ENCODE measurements around the gene CAMK2B.

The CAMK2B gene

DNA sequence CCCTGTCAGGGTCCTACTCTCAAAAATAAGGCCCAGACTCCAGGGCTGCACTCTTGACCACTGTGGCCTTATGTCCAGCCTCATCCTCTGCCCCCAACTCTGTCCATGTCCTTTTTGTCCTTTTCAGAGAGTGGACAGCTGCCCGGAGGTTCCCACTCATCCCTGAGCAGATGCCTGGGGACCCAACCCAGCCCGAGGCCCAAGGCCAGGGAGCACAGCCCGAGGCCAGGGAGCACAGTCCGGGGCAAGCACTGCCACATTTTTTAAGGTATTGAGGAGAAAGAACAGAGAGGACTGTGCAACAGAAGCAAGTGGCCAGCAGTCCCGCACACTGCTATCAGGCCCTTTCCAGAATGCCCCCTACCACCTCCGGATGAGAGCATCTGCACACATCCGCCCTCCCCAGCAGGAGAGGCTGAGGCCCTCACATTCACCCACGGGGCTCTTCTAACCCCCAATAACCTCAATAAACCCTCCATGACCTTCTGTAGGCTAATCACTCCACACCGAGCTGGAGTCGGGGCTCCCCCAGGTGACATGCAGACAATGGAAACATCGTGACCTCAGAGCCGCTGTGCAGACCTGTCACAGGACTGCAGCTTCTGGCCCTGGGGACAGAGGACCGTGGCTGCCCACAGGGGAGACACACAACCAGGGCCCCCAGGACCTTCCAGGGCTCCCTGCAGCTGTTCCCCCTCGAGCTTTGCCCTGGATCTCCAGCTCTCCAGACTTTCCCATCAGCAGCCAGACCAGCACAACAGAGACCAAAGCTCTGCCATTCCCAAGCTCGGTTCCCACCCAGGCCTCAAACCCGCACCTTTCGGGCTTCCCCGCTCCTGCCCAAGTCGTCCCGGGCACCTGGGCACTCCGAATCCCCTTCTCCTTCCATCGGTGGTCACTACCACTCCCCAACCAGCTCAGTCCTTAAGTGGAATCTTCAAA lies 51.4 kb downstream of the CAMK2B start:
- no peak for DNase-seq (ENCODE audit: low spot score)

DNA sequence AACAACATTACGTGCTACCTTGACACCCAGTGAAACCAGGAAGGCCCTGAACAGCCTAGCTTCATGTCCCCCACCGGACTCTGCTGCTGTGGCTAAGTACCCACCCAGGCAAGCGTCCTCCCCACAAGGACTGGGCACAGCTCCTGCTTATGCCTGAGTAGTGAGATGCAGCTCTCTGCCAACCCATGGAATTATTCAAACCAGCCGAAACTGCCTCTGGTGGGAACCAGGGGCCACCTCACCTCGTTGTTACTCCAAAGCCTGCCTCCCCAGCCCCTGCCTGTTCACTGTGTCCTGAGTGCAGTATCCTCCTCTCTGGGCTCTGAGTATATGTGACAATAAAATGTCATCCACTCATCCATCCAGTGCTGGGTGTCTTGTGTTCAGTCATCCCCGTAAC lies 52.4 kb downstream of the CAMK2B start:
- no peak for DNase-seq (ENCODE audit: low spot score)

DNA sequence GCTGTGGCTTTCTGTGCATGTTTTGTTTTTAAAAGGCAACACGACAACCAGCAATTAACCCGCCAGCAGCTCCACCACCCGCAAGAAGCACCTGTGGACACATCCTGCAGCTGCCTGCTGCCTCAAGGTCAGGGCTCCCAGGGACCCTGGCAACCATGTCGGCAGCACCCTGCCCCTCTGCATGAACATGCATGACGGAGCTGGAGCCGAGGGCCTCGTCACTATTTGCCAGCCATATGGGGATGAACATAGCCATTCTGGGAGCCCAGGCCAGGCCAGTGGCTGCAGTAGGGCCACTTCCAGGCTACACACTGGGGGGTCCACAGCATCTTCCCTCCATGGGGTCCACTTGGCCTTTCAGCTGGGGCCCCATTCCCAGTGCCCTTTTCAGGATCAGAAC lies 52.9 kb downstream of the CAMK2B start:
- no peak for DNase-seq (ENCODE audit: low spot score)

DNA sequence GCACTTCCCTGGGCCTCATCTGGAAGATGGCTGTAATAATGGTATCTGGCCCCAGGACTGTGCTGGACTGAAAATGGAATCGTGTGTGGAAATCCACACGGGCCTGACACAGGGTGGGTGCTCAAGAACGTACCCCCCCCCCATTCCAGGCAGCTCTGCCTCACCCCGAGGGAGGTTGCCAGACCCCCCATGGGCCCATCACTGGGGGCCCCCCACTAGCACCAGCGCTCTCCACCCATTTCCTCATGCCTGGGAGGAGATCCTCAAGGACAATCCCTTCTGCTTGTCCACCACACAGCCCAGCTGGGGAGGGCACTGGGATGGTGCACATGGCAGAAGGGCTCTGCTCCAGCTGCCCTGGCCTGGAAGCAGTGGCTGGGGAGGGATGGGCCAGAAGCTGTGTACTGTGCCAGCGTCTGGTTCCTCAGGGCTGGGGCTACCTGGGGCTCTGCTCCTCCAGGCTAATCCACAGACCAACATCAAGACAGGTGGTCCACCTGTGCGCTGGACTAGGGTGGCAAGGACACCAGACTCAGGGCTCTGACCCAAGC lies 55.4 kb downstream of the CAMK2B start:
- DNase-seq (ENCODE audit: low spot score), result no peak

DNA sequence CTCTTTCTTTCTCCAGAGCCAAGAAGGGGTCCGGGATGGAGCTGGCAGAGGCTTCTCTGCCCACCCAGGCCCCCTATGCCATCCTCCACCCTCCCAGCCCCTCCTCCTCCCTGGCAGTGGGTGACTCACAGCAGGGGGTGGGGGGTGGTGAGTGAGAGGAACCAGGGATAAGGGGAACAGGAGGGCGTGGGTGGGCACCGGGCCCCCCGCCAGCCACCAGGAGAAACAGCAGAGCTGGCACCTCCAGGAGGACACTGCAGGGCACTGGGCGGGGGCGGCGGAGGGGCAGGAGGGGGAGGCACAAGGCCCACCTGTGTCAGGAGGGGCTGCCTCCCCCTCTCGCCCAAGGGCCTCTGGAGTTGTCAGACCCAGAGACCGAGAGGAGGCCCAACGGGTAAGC lies 56.0 kb downstream of the CAMK2B start:
- DNase-seq (ENCODE audit: low spot score), result no peak

DNA sequence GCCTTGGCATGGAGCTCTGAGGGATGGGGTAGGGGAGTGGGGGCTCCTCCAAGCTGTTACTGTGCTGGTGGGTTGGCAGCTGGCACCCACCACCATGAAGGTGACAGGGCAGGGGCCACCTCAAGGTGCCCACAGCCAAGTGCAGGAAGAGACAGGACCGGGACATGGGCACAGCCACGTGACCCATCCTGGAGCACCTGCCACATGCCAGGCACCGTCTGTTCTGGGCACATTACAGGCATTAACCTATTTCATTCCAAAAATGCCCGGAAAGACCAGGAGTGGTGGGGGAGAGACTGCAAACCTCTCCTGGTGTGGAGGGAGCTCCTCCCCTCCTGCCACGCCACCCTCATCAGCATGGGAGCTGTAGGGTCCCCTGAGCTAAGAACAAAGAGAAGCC lies 56.7 kb downstream of the CAMK2B start:
- no peak for DNase-seq (ENCODE audit: low spot score)

DNA sequence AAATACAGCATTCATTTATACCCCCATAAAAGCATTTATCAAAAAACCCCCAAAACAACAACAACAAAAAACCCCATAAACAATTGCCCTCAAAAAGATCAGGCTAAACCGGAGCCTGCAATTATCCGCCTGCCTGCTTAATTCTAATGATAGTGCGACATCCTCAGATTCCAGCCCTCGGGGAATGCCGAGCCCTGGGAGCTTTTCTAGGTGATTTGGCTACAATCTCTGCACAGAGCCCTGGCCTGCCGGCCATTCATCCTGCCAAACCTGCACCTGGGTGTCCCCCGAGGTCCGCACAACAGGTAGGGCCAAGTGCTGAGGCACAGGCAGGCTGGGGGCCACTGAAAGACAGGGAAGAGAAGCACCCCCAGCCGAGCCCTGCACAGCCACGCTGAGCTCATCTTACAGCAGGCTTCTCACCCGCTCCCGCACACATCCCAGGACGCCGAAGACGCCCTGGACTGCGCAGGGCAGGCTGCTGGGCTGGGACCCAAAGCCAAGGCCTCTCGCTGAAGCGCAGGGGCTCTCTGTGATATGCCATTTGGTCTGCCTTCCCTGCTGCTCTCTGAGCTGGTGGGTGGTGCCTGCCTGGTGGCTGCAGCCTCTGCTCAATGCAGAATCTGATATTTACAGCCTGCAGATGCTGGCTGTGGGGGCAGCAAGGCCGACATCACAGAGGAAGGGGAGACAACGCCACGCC lies 57.5 kb downstream of the CAMK2B start:
- DNase-seq (ENCODE audit: low spot score), result no peak

DNA sequence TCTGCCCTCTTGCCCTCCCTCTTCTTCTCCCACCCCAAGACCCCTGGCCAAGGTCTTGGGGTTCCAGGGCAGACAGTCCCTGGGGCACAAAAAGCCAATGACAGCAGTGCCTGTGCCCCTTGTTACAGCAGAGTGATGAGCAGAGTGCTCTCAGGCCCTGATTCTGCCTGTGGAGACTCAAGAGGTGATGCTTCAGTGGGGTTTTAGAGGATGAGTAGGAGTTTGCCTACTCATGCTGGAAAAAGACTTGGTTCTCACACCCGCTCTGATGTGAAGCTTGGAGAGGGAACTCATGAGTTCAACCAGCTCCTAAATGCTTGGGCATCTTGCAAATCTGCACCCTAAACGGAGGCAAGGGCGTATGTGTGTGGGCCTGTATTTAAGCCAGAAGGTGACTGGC lies 58.2 kb downstream of the CAMK2B start:
- DNase-seq (ENCODE audit: low spot score), result no peak

DNA sequence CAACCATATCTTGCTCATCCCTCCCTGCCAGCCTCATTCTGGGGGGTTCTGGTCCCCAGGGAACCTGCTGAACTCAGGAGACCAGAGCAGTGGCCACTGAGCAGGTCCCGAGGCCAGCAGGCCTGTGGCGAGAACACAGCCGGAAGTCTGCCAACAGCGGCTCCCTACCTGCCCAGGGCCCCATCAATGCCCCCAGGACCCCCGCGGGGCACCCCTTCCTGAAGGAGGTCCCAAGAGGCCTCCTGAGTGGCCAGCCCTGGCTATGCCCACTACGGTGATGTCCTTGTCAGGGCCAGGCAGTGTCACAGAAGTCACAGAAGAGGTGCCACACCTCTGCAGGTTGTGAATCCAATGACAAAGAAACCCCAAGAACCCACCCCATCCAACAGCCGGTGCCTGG lies 58.9 kb downstream of the CAMK2B start:
- DNase-seq (ENCODE audit: low spot score), result no peak

DNA sequence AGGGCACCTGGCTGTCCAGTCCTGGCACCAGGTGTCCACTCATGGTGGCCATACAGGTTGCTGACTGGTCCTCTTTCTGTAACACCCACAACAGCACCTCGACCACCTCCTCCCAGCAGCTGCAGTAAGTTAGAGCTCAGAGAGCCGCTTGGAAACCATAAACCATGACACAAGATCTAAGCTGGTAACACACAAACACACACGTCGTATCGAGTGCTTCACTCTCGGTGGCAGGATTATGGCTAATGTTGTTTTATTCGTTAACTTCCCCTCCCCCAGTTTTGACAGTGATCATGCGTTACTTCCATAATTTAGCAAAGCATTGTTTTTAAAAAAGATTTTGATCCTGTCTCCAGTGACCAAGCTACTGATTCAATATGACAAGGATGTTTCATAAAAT lies 59.7 kb downstream of the CAMK2B start:
- DNase-seq (ENCODE audit: low spot score), result no peak

DNA sequence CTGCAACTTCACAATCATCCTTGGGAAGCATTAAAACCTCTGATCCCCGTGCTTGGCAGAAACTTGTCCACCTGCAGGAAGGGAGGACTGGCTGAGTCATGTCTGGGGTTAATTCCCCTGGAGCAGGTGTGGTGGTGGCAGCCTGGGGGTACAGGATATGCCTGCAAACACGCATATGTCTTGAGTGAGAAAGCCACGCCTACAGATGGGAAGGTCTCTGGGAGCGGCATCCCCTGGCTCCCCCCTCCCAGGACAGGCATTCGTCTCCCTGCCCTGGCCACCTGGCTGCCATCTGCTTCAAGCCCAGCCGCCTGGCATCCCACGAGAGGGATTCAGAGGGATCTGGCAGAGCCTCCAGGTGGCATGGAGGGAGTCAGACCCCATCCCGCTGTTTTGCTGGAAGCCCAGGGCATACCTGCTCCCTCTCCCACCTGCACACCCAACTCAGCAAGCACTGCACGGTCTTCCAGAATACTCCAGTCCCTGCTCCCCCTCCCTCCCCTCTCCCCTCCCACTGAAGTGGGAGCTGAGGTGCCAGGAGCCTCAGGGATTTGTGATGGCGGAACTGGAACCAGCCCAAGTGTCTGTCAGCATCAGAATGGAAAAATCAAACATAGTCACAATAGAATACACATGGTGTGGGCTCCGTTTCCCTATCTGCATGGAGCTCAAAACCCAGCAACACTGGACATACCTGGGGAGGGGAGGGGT lies 61.0 kb downstream of the CAMK2B start:
- DNase-seq (ENCODE audit: low spot score), result peak; percentile 50

DNA sequence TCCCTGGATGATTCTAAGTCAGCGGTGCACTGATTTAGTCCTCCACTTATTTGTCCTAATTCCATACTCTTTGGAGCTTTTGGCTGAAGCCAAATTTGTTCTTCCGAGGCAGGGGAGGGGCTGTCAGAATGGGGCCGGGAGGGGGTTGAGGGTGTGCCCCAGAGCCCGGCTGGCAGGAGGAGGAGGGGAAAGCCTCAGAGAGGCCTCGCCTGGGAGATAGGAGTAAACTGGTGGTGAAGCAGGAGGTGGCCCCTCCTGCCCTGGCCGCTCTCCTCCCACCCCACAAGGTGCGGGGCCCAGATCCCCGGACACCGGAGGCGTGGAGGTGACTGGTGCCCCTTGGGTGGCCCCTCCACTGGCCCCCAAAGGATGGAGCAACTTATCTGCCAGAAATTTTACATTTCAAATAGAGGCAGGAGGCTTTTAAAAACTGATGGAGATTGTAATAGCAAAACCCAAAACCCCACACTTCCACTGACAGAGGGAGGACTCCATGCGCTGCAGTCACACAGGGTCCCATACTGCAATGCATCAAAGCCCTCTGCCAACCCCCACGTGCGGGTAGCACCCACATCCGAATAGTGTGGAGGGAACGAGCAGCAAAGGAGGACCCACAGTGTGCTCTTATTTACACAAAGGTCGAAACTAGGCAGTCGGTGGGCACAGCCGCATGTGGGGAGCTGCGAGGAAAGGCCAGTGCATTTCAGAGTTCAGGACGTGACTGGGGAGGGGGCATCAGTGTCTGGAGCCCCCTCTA lies 61.9 kb downstream of the CAMK2B start:
- no peak for DNase-seq (ENCODE audit: low spot score)

DNA sequence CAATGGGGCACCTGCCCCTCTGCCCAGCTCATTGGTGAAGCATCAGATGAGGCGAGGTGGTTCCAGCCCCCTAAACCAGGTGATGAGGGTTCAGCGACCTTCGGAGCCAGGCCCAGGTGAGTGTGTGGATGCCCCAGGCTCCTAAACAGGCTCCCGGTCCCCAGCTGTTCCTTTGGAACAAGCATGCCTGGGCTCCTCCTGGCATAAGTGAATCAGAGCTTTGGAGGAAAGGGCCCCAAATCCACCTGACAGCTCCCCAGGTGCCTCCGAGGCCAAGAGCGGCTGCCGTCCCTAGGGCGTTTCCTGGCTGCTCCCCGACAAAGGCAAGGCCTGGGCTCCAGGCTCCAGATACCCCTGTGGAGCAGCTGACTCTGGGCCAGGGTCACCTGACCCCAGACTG lies 63.4 kb downstream of the CAMK2B start:
- DNase-seq (ENCODE audit: low spot score), result no peak

DNA sequence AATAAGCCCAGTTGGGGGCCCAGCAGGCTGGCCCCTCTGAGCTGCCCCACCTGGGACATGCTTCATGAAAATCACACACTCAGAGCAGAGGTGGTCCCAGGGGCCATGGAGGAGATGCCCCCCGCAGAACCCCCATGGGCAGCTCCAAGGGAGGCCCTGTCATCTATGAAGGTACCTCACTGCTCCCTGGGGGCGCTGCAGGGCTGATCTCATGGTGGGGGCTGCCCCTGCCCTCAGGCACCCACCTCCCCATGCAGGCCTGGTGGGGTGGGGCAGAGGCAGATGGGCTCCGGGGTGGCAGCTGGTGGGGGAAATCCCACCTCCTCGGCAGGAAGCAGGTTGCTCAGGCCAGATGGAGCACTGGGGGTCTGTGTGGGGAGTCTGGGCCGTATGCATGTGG lies 64.2 kb downstream of the CAMK2B start:
- DNase-seq (ENCODE audit: low spot score), result no peak

DNA sequence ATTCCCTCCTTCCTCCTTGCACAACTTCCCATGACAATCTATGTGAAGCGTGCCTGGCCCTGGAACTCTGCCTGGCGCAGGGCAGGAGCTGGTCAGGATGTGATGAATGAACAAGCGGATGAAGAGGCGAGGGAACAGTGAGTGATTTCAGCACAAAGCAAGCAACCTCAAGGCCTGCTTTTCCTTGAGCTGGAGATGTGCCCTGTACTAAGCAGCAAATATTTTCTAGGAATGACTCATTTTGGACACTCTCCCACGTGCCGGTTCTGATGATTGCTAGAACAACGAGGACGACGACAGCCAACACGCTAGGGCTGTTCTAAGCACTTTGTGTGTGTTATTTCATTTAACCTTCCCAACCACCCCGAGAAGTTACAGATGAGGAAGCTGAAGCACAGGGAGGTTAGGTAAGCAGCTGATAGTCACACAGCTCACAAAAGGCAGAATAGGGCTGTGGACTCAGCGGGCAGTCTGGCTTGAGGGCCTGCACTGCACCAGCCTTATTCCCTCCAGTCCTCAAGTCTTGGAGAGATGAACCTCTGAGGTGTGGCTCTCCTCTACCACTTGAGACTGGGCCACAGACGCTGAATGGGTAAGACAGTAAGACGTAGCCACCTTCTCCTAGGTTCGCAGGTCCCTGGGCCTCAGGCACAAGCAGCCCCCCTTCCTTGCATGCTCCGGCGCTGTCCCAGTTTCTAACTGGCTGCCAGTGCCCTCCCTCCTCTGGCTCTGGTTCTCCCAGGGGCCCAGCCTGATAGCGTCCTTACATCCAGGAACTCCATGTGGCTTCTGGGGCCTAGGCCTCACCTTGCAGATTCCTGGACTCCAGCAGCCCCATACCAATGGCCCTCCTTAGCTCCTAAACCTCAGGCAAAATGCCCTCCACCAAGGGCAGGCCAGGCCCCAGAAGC lies 65.6 kb downstream of the CAMK2B start:
- DNase-seq (ENCODE audit: low spot score), result no peak

DNA sequence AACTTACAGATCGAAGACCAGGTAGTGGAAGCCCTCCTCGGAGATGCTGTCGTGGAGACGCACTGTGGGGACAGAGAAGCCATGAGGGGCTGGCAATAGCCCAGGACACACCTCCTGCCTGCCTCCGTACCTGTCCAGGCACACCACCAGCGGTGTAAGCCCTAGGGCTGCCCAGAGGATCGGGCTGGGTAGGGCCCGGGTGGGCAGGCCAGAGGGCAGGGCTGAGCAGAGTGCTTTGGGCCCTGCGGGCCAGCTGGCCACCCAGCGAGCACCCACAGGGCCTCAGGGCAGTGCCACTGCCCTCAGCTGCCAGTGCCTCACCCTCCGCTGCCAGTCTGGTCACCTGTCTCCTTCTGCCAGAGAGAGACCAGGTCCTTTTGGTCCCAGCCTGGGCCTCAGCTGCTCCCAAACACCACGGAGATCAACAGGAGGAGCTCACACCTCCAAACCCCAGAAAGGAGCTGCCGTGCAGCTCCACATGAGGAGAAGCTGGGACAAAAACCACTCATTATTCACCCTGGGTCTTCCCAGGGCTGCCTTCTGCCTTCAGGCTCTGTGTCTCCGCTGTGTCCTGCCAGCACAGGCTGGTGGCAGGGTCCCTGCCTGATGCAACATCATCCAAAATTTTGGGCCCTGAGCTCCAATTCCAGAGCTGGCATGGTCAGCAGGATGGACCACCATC lies 66.4 kb downstream of the CAMK2B start:
- no peak for DNase-seq (ENCODE audit: low spot score)

DNA sequence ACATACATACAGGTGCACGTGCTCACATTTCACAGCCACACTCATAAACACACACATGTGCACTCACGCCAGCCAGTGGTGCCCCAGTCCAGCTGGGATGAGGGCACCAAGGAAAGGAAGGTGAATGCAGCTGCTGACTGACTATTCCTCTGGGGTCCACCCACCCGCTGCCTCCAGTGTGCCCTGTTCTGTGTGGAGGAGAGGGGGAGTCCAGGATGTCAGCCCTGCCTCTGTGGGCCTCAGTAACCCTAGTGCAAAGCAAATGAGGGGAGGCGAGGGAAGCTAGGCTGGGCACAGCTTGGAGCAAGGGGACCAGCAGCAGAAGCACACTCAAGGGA lies 67.0 kb downstream of the CAMK2B start:
- DNase-seq (ENCODE audit: low spot score), result no peak

DNA sequence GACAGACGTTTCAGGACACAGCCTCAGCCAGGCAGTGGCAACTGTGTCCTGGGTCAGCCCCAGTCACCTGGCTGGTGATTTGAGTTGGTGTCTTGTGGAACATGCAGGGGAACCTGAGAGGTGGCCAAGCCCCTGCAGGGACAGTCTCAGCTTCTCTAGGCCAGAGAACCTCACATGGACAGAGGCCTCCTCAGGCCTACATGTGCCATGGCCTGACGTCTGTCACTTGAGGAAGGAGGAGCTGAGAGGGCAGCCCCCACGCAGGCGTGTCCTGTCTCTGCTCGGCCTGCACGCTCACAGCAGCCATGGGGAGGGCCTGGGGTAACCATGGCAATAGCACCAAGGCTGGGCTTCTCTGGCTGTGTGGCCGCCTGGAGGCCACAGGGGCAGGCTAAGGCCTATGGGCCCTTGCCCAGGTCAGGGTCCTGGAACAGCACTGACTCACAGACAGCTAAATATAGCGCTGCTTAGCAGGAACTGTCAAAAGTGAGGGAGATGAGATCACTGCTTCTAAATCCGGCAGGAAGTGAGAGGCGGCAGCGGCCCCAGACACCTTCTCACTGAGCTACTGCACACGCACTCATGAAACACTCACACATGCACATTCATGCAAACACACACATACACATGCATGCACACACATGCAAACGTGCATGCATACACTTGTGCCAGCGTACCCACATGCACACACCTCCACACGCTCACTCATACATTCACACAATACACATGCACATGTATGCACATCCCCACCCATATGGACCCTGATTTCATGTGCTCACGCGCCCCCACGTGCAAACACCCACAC lies 67.6 kb downstream of the CAMK2B start:
- DNase-seq (ENCODE audit: low spot score), result no peak

DNA sequence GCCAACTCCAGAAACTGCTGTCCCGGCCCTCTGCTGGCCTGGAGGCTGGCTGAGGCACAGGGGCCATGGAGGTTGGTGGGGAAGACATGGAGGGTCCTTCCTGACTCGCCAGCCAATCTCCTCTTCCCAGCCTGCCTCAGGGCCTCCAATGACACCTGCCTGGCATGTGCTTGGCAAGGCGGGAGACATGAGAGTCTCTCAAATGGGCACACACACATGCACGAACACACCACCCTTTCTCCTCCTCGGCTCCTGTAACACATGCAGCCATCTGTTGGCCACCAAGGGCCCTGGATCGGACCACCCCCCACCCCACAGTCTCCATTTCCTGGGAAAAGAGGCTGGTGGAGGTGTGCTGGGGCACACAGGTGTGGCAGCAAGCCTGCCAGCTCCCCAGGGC lies 68.2 kb downstream of the CAMK2B start:
- no peak for DNase-seq (ENCODE audit: low spot score)
